Measurements from ENCODE around the gene SYDE1. TPM values are rescaled to one million over a fixed set of nuclear protein-coding genes. Genes with fewer than 3 reads are reported as not detected.

The SYDE1 gene
- total and polyA plus RNA-seq, 10 of the 15 experiments (the other 5 are each of a cell fraction or from before 2014, with no cell fraction given) = not detected

GRCh38 chr19:15141143-15141542 is 33.9 kb downstream of the SYDE1 start (continued):
- TF ChIP-seq ZNF274 (IDR thresholded peaks at IDR 0.05; ENCODE audit: insufficient read depth, insufficient read length) (no peak), EZH2 (IDR thresholded peaks at IDR 0.05; ENCODE audit: borderline replicate concordance, control insufficient read depth, low read depth, low read length) (no peak), ATF2 (IDR thresholded peaks at IDR 0.05; ENCODE audit: low read length) (no peak)

- H3K27me3 ChIP-seq (replicated peaks in 1 of 2; ENCODE audit: control insufficient read depth in 2 of 2, insufficient read depth in 2 of 2, low read length in 1 of 2) = no peaks in the 10 kb centered on the region
- no peaks in the 10 kb centered on the region for H3K4me1 ChIP-seq (ENCODE audit: control insufficient read depth, insufficient read depth, low read length)
- H3K9me3 ChIP-seq (replicated peaks; ENCODE audit: control insufficient read depth, insufficient read depth, low read length) = peaks cover 2% of the 10 kb centered on the region; the same call in 2 of the 3 replicates
- no peak overlapping the region for H3K4me3 ChIP-seq
- ChIA-PET CTCF (no interaction called here), POLR2A (no interaction called here), SMC1A (ENCODE audit: uncharacterized antibody, unreplicated experiment) (no interaction called here), RAD21 (ENCODE audit: unreplicated experiment) (no interaction called here)
- H3K36me3 ChIP-seq (ENCODE audit: control insufficient read depth in 2 of 2, insufficient read depth in 2 of 2, low read length in 1 of 2) = no peaks in the 10 kb centered on the region
- DNase-seq (ENCODE audit: low read depth, low spot score) (no peak), ATAC-seq (no peak), FAIRE-seq (no peak)
- H2AFZ ChIP-seq (ENCODE audit: control insufficient read depth, low read depth, low read length) = no peak overlapping the region
- 64% methylated on average over 5 of the region's 5 CpGs for WGBS (ENCODE audit: insufficient coverage, insufficient replicate concordance, low lambda C conversion rate, missing lambda C conversion rate)
- no peaks in the 10 kb centered on the region for H4K20me1 ChIP-seq (ENCODE audit: control insufficient read depth, insufficient read depth)
- H3K4me2 ChIP-seq (ENCODE audit: control insufficient read depth, insufficient read depth) = no peak overlapping the region
- BruUV-seq (replicated peaks) = no TSS peak
- in situ Hi-C loops (cut with MboI) = no loop called here
- H3K27ac ChIP-seq (ENCODE audit: control insufficient read depth, insufficient read depth) = no peak overlapping the region
- intact Hi-C loops (cut with micrococcal nuclease; ENCODE audit: unreplicated experiment) = no loop called here
- H3K9ac ChIP-seq (ENCODE audit: control insufficient read depth, insufficient read depth, low read length) = no peak overlapping the region
- H3K79me2 ChIP-seq (ENCODE audit: control insufficient read depth, insufficient read depth, low read length) = no peaks in the 10 kb centered on the region
- TF ChIP-seq ZBED1 (IDR thresholded peaks at IDR 0.05; ENCODE audit: borderline replicate concordance) = no peak
- no peak for TF ChIP-seq POU2F2 (IDR thresholded peaks at IDR 0.05; ENCODE audit: borderline replicate concordance, low read depth, low read length)
- no peak for TF ChIP-seq NRF1 (conservative IDR thresholded peaks at IDR 0.05; ENCODE audit: low read depth, low read length)
- no peak for TF ChIP-seq TCF12 (IDR thresholded peaks at IDR 0.05; ENCODE audit: low read depth, low read length)
- TF ChIP-seq SIN3A (IDR thresholded peaks at IDR 0.05; ENCODE audit: low read depth, low read length) = no peak
- no peak for TF ChIP-seq SKIL (IDR thresholded peaks at IDR 0.05; ENCODE audit: low read depth, poor library complexity, severe bottlenecking)
- no peak for TF ChIP-seq TARDBP (IDR thresholded peaks at IDR 0.05; ENCODE audit: borderline replicate concordance)
- TF ChIP-seq NR2C1 (IDR thresholded peaks at IDR 0.05) = no peak
- no peak for TF ChIP-seq CHD4 (IDR thresholded peaks at IDR 0.05)
- no peak for TF ChIP-seq MYC (IDR thresholded peaks at IDR 0.05; ENCODE audit: insufficient read depth, insufficient read length, insufficient replicate concordance, low read length, severe bottlenecking)
- no peak for TF ChIP-seq ZNF592 (IDR thresholded peaks at IDR 0.05)
- TF ChIP-seq PML (IDR thresholded peaks at IDR 0.05; ENCODE audit: low read length) = no peak
These were observed 35.1 kb downstream of the SYDE1 start for GRCh38 chr19:15142313-15142712.
